IPS DF 19.7 (cell line): ENCODE measurements around the gene BCR.

Experiments used
- DNase-seq: peaks from one replicate; pipeline ENCODE4 v3.0.0-alpha.2; 2013; ENCODE audit warnings: low read depth, low spot score

BCR gene

DNA sequence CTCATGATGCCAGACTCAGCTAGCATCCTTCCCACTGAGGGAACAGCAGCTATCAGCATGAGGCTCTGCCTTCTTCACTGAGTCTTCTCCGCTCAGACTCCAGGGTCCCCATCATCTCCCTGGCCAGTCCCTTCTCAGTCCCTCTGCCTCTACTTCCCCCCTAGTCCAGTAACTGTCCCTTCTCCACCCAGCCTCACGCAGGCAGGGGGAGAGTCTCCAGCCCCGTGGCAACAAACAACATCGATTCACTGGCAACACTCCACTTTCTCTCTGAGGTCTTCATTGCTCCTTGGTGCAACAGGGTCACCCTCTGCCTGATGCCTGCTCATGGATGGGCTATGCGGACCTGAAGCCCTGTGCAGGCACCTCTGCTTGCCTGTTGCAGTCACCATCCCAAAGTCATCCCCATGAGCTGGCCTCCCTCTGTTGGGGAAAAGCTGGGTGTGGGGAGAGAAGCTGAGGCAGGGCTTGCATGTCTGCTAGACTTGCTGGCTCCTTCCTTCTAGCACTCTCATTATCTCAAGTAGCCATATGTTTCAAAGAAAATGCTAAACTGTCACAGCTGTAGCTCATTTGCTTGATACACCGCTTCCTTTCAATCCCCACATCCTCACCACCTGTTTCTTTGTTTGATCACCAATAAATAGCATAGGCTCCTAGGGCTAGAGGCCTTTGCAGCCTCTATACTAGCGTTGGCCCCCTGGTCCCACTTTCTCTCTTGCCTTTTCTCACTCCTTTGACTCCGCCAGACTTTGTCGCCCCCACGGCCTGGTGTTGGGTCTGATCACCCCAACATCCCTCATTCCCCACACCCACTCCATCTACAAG is 4.3 kb upstream of the BCR start:
- no peak for DNase-seq

DNA sequence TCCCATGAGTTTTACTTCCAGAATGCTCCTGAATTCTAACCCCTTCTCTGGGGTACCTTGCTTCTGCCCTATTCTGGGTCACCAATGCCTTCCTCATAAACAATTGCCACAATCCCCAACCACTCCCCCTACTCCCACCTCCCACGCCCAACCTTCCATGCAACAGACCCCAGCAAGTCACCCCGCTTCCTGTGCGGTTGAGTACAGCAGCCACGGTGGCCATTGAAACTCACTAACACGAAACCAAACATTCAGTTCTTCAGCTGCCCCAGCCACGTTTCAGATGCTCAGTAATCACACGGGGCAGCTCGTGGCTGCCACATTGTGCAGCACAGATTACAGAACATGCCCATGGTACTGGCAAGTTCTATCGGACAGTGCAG is 3.7 kb upstream of the BCR start:
- no peak for DNase-seq

DNA sequence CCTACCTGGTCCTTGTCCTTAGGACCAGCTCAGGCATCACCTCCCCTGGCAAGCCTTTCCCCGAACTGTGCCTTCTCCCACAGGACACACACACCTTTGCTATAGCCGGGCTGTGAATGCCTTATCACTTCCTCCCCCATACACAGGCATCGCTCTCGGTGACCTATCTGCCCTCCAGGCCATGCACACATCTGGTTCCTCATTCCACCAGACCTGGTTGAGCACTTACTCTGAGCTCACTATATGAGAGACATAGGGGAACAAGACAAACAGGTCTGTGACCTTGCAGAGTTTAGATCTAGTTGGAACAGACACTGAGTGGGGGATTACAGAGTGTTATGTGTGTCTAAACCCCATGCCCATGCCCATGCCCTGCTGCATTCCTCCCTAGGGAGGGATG is 3.1 kb upstream of the BCR start:
- DNase-seq, result no peak

DNA sequence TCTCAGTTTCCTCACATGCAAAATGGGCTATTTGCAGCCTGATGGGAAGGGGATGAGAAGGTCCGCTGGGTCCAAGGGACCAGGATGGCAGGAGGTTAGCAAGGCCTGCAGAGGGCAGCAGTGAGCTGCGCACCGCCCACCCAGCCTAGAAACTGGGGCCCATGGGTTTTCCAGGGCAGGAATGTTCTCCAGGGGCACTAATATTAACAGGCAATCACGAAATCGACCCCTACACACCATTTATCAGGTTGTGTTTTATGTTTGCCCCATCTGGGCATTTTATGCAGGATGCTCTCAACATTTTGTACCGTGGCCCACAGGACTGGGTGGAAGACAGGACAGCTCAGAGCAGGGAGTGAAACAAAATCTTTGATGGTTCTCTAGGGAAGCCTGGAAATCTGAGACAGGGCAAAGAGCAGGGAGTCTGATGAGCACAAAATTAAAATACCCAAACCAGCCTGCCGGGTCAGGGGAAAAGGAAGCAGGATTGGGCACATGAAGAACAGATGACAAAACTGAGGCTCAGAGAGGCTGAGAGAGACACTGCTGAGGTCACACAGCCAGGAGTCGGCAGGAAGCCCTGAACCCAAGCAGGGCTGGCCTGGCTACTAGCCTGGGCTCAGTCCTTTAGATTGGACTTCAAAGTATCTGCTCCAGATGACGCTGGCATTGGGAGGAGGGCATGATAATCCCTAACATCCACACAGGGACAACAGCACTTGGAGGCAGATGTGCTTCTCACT is 1.6 kb upstream of the BCR start:
- no peak for DNase-seq

DNA sequence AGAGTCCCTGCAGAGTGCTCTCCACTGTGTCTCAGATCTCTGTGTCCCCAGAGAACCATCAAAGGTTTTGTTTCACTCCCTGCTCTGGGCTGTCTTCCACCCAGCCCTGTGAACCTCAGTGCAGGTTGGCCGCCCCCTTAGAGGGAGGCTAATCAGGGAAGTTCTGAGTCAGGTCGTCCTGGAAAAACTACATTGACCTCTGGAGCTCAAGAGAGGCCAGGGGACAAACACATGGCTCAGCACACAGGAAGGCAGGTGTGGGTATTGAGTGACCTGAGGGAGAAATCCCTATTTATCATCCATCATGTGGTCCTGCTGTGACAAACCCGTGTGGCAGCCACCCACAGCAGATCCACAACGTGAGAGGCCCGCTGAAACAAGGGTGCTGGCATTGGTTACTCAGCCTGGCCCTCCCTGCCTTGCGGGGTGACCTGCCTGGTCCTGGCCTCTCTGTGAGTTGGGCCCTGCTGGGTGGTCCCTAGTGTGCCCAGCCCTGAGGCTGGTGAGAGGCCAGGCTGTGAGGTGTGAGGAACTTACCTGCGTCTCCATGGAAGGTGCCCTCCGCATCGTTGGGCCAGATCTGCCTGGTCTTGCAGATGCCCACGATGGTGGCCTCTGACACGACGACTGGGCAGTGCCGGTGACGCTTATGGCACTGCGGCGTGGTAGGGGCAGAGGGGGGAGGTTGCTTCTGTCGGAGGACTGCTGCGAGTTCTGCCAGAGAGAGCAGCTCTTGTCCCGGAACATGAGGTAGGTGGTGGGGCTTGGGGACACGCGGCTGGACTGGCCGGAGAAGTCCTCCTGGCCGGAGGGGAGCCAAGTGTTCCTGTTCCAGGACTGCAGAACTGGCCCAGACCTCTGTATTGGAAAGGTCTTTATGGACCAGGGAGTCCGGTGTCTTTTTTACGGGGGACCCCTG is 669 bp upstream of the BCR start:
- DNase-seq, result no peak

DNA sequence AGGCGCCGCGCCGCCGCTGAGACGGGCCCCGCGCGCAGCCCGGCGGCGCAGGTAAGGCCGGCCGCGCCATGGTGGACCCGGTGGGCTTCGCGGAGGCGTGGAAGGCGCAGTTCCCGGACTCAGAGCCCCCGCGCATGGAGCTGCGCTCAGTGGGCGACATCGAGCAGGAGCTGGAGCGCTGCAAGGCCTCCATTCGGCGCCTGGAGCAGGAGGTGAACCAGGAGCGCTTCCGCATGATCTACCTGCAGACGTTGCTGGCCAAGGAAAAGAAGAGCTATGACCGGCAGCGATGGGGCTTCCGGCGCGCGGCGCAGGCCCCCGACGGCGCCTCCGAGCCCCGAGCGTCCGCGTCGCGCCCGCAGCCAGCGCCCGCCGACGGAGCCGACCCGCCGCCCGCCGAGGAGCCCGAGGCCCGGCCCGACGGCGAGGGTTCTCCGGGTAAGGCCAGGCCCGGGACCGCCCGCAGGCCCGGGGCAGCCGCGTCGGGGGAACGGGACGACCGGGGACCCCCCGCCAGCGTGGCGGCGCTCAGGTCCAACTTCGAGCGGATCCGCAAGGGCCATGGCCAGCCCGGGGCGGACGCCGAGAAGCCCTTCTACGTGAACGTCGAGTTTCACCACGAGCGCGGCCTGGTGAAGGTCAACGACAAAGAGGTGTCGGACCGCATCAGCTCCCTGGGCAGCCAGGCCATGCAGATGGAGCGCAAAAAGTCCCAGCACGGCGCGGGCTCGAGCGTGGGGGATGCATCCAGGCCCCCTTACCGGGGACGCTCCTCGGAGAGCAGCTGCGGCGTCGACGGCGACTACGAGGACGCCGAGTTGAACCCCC is 798 bp downstream of the BCR start:
- no peak for DNase-seq

DNA sequence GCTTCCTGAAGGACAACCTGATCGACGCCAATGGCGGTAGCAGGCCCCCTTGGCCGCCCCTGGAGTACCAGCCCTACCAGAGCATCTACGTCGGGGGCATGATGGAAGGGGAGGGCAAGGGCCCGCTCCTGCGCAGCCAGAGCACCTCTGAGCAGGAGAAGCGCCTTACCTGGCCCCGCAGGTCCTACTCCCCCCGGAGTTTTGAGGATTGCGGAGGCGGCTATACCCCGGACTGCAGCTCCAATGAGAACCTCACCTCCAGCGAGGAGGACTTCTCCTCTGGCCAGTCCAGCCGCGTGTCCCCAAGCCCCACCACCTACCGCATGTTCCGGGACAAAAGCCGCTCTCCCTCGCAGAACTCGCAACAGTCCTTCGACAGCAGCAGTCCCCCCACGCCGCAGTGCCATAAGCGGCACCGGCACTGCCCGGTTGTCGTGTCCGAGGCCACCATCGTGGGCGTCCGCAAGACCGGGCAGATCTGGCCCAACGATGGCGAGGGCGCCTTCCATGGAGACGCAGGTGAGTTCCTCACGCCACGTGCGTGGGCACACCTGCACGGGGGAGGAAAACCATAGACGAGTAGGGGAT is 1.5 kb downstream of the BCR start:
- no peak for DNase-seq

DNA sequence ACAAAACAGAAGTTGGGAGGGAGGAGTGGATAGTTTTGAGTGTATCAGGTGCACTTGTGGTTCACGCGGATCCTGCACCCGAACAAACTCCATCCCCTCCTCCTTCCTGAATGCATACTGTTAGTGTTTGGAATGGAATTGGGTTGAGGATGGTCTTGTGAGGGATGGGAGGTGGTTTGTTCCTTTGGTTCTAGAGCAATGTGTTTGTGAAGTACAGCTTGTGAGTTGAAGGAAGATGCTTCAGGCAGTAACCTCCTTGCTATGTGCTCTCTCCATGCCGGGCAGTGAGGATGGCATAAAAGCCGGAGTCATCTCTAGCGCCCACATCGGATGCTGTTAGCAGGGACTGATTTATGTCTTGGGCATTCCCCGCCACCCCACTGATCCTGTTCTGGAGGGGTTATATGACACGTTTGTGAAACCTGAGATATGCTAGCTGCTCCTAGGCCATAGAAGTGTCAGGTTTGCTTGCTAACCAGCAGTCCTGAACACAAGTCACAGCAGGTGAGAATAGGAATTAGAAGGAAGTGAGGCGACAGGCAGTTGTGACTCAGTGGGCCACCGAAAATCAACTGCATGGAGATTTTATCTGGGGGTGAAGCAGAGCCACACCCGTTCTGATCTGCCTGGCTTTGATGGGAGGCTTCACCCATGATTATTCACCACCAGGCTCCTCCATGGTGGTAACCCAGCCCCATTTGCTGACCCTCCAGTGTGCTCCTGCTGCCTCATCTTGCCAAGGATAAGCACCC is 2.2 kb downstream of the BCR start:
- DNase-seq, result no peak

DNA sequence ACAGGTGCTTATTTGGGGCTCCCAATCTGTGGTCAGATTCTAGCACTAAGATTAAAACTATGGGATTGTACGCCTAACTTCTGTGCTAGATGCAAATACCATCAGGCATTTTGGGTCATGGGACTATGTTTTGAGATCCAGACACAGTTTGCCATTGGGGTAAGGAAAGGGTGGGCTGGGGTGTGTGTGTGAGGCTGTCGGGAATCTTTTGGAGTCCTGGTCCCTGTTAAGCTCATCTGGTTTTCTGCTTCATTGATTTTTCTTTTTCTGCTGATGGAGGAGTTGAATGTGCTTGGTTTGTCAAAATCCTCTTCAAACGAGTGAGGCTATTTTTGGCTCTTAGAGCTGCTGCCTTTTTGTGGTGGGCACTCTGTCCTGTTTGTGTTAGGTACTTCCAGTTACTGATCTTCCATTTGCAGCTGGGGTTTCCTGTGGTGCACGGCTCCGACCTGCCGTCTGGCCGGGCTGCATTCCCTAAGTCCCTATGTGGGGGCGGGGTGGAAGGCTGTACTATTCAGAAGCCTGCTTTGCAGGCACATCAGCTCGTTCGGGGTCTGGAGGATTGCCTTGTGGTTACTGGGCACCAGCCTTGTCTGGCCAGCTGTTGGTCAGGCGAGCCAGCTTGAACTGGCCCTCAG is 2.9 kb downstream of the BCR start:
- peak; percentile 63 for DNase-seq

DNA sequence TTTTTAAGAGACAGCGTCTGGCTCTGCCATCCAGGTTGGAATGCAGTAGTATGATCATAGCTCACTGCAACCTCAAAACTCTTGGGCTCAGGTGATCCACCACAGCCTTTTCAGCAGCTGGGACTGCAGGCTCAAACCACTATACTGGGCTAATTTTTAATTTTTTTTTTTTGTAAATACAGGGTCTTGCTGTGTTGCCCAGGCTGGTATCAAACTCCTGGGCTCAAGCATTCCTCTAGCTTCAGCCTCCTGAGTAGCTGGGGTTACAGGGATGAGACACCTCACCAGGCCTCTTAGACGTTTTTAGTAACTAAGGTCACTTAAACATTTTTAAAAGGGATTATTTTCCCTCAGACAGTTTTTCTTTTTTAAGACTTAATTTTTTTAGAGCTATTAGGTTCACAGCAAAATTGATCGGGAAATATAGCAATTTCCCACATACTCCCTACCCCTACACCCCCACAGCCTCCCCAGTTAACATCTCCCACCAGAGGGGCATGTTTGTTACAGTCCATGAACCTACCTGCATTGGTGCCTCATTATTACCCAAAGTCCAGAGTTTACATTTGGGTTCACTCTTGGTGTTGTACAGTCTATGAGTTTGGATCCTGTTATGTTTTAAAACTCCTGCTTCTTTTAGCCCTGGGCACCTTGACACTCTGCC is 3.9 kb downstream of the BCR start:
- DNase-seq, result no peak

DNA sequence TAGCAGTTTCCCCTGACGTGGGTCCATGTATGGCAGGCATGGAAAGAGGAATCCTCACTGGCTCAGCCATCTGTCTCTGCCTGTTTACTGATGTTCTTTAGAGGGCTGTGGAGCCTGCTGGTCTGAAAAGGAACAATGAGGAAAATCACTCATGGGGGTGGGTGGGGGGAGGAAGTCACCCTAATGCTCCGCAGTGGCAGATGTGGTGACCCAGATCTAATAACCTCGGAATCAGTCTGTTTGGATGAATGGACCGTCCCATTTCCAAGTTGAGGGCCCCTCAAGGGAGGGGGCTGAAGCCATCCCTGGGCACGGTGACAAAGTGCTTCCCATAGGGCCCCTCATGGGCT is 4.4 kb downstream of the BCR start:
- DNase-seq, result no peak

DNA sequence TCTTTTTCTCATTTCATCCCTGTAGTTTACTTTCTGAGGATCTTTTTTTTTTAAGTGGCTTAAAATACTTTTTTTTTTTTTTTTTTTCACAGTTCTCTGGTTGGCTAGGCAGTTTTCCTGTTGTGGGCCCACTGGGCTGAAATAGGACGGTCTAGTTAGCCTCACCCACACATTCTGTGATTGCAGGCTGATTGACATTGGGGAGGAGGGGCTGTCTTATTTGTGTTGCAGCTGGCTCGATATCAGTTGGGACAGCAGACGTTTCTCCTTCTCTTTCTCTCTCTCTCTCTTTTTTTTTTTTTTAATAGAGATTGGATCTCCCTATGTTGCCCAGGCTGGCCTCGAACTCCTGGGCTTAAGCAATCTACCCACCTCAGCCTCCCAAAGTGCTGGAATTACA is 6.9 kb downstream of the BCR start:
- DNase-seq, result no peak

DNA sequence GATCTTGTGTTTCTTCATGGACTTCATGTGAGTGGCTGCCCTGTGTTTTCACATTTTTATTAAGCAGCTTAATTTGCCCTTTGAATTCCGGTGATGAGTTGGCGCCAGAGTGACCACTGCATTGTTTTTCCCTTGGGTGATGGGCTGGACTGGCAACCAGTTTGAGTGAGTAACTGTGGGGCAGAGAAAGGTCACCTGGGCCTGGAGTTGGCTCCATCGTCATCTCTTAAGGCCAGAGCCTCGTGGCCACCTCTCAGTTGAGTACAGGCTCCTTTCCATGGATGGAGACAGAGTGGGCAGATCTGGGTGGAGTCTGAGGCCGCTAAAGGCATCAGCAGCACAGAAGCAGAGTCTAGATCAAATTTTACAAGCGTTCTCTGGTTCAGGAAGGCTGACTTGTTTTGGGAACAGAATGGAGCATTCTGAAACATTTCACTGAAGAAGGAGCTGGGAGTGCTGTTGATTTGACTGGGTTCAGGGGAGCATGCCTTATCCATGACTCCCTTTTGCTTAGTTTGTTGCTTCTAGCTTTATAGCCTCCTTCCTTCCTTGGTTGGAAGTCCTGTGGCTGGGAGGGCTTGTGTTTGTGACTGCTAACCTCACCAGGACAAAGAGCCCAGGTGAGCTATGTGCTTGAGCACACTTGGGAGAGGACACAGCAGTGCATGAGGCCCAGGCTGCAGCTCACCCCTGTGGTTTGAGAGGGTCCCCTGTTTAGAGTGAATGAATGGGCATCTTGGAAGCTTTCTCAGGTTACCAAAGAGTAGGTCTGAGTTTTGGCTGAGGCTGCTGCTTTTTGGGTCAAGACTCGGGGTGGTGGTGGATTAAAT is 7.8 kb downstream of the BCR start:
- DNase-seq, result no peak

DNA sequence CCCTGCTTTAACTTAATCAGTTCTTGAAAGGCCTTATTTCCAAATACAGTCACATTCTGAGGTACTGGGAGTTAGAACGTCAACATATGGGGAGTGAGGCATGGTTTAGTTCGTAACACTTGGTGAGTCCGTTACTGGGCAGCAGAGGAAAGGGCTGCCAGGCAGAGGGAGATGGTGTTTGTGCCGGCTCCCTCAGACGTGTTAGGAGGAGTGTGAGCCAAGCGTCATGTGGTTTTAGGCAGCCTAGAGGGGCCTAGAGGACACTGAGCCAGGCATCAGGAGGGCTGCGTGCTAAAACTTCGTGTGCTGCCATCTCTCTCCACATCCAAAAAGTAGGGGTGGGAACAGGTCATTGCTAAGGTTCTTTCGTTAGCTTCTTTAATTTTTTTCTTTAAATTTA is 10.2 kb downstream of the BCR start:
- DNase-seq, result no peak

DNA sequence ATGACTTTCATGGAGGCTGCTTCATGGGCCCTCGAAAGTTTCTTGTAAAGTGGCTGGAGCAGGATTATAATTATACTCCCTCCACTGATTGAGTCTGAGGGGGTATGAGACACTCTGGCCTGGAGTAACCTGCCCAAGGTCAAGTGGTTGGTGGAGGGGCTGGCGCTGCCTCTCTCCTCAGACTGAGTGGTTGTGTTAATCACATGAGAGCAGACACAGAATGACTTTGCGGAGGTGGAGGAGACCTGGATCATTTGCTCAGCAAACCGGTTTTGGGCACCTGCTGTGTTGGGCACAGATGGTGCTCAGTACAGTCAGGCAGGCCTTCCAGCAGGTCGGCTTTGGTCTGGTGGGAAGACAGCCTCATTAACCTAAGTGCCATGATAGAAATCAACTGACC is 11.8 kb downstream of the BCR start:
- no peak for DNase-seq

DNA sequence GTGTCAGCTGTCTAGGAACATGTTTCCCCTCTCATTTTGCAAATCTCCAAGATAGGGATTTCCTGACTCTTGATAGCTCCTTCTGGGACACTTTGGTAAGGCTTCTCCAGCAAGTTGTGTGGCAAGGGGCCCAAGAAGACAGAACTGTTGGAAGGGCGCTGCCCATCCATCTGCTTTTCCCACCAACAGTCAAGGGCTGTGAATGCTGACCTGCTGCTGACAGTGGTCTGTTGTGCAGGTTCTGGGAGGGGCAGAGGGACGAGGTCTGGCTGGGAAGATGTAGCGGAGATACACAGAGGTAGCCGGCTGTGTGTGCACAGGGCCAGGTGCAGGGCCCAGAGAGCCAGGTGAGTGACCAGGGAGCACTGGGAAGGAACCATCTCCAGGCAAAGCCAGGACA is 12.2 kb downstream of the BCR start:
- no peak for DNase-seq

DNA sequence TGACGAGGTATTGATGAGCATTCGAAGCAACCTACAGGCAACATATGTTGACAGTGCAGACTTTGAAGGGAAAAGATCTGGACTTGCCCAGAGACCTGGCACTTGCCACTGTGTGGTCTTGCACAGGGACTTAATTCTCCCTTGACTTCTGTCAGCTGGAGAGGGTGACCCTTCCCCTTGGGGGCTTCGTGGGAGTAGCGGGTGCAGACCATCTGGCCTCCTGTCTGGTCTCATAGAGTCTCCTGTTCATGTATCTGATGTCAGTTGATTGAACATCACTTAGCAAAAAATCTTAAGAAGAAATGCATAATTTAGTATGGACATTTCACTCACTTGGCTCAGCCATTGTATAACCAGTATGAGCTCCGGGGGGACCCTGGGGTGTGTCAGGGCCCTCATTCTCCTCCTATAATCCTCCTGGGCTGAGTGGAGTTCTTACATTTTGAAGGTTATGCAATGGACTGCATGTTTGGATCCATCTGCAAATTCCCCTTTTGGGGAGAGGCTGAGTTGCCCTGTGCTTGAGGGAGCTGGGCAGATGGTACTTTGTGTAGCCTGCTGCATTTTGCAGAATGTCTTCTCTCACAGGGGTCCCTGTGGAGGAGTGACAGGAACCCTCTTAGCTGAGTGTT is 13.0 kb downstream of the BCR start:
- DNase-seq, result no peak

DNA sequence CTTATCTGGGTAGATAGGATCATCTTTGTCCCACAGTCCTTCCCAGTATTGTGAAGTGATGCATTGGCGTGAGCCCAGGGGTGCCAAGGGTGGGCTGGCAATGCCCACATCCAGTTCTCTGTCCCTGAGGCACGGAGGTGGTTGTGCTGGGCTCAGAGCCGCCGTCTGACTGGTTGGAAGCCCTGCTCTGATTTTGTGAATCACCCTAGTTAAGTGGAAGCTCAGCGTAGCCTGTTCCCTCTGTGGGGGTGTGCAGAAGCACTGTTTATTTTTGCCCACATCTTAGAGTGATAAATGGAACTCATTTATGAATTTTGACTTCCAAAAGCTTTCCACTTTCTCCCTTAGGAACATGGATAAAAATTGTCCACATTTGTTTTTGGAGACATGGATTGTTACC is 13.6 kb downstream of the BCR start:
- DNase-seq, result no peak
